Large intestine (tissue), 3 donors: ENCODE results near the gene LCLAT1. TPM values are rescaled to one million over a fixed set of nuclear protein-coding genes. Genes with fewer than 3 reads are reported as not detected.
A peak's percentile ranks its signal among the peaks of the same experiment; 100 is the strongest.

Source experiments
- DNase-seq, 2 donors: peaks; one replicate each; pipeline versions ENCODE4 v3.0.0 to v3.0.0-alpha.2; 2013
- H3K27ac ChIP-seq: one replicate; pipeline ENCODE4 v1.5.1; 2013; ENCODE audit warnings: low read length
- H3K27me3 ChIP-seq: 2 replicates; pipeline ENCODE4 v1.6.1; 2013; ENCODE audit warnings: low read length; ENCODE audit not compliant: control insufficient read depth, insufficient read depth
- H3K36me3 ChIP-seq: 2 replicates; pipeline ENCODE4 v1.6.1; 2013; ENCODE audit warnings: low read length; ENCODE audit not compliant: control insufficient read depth, insufficient read depth
- H3K4me1 ChIP-seq: one replicate; pipeline ENCODE4 v1.6.1; 2013; ENCODE audit warnings: low read length; ENCODE audit not compliant: control insufficient read depth, insufficient read depth
- H3K4me3 ChIP-seq: one replicate; pipeline ENCODE4 v1.5.1; 2013; ENCODE audit warnings: low read length
- H3K9me3 ChIP-seq: one replicate; pipeline ENCODE4 v1.6.1; 2013; ENCODE audit warnings: mild to moderate bottlenecking, low read depth, low read length, moderate library complexity; ENCODE audit not compliant: control insufficient read depth
- WGBS: methylation state at CpG from one replicate; pipeline ENCODE4 v1.1.5; 2013; ENCODE audit warnings: low lambda C conversion rate; ENCODE audit not compliant: insufficient coverage; 5-methylcytosine and 5-hydroxymethylcytosine counted together
- polyA plus RNA-seq: library from polyadenylated mRNA; unstranded; fragments of 120-200 nt; gene quantifications from one replicate; pipeline ENCODE4 v1.2.1, GENCODE V29; 2013

LCLAT1 gene
- polyA plus RNA-seq, 1 donor: 16.7 TPM

GRCh38 chr2:30559544-30560275 lies 112.7 kb downstream of the LCLAT1 start:
- Histone ChIP-seq H3K4me1 (no peaks in the 10 kb centered on the region), H3K27me3 (no peaks in the 10 kb centered on the region), H3K4me3 (no peak overlapping the region), H3K27ac (no peak overlapping the region), H3K36me3 (peaks cover 3% of the 10 kb centered on the region), H3K9me3 (no peaks in the 10 kb centered on the region)
- DNase-seq: no peak
- WGBS: no CpG with 5 or more reads among the region's 1 CpG

GRCh38 chr2:30561349-30561748 lies 114.3 kb downstream of the LCLAT1 start:
- H3K4me3 ChIP-seq: no peak overlapping the region
- no peak for DNase-seq
- H3K9me3 ChIP-seq: no peaks in the 10 kb centered on the region
- 80% methylated on average over 1 of the region's 1 CpG for WGBS
- H3K36me3 ChIP-seq: peaks cover 6% of the 10 kb centered on the region
- no peaks in the 10 kb centered on the region for H3K27me3 ChIP-seq
- H3K27ac ChIP-seq: no peak overlapping the region
- no peaks in the 10 kb centered on the region for H3K4me1 ChIP-seq

GRCh38 chr2:30565851-30566358 lies 118.9 kb downstream of the LCLAT1 start:
- DNase-seq: peak in 1 of 2 donors; percentile 20
- H3K27me3 ChIP-seq: no peaks in the 10 kb centered on the region
- WGBS: 67% methylated on average over 1 of the region's 5 CpGs
- no peaks in the 10 kb centered on the region for H3K4me1 ChIP-seq
- H3K4me3 ChIP-seq: no peak overlapping the region
- peaks cover 10% of the 10 kb centered on the region for H3K36me3 ChIP-seq
- no peaks in the 10 kb centered on the region for H3K9me3 ChIP-seq
- H3K27ac ChIP-seq: peak overlapping the region; percentile 6

- Histone ChIP-seq H3K4me1 (no peaks in the 10 kb centered on the region), H3K27ac (no peak overlapping the region), H3K9me3 (no peaks in the 10 kb centered on the region), H3K4me3 (no peak overlapping the region), H3K27me3 (no peaks in the 10 kb centered on the region), H3K36me3 (peaks cover 10% of the 10 kb centered on the region)
- no peak for DNase-seq
- 100% methylated on average over 1 of the region's 4 CpGs for WGBS
Measured at GRCh38 chr2:30566631-30567030, 119.6 kb downstream of the LCLAT1 start.

- WGBS: 100% methylated on average over 1 of the region's 4 CpGs
- Histone ChIP-seq H3K27ac (no peak overlapping the region), H3K4me3 (no peak overlapping the region), H3K36me3 (peaks cover 9% of the 10 kb centered on the region), H3K4me1 (no peaks in the 10 kb centered on the region), H3K9me3 (no peaks in the 10 kb centered on the region), H3K27me3 (no peaks in the 10 kb centered on the region)
- no peak for DNase-seq
Measured at GRCh38 chr2:30567317-30567716, 120.3 kb downstream of the LCLAT1 start.

- Histone ChIP-seq H3K27ac (no peak overlapping the region), H3K4me1 (no peaks in the 10 kb centered on the region), H3K27me3 (no peaks in the 10 kb centered on the region), H3K4me3 (no peak overlapping the region), H3K9me3 (no peaks in the 10 kb centered on the region), H3K36me3 (peaks cover 6% of the 10 kb centered on the region)
- DNase-seq: no peak
Measured at GRCh38 chr2:30569946-30570345, 122.9 kb downstream of the LCLAT1 start.

DNA sequence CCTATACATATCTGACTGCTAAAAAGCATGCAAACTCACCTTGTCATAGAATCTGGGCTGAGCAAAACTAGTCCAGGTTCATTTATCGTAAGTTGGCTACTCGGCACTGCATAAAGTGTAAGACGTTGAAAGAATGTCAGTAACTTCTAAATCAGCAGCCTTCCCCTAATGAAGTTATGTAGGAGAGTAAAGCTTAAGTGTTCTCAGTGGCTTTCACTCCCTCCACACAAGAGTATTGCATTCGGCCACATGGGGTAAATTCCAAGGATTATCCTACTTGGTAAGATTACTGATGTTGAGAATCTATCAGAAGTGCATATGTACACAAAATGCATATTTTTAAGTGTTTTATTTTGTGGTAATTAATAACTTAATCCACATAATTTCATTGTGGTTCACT lies 130.1 kb downstream of the LCLAT1 start:
- no peak for DNase-seq
- H3K36me3 ChIP-seq: no peaks in the 10 kb centered on the region

GRCh38 chr2:30580391-30580790 lies 133.3 kb downstream of the LCLAT1 start:
- Histone ChIP-seq H3K4me1 (no peaks in the 10 kb centered on the region), H3K27me3 (no peaks in the 10 kb centered on the region), H3K4me3 (no peak overlapping the region), H3K27ac (no peak overlapping the region), H3K9me3 (no peaks in the 10 kb centered on the region), H3K36me3 (no peaks in the 10 kb centered on the region)
- 75% methylated on average over 2 of the region's 3 CpGs for WGBS
- DNase-seq: no peak

More for the DNA sequence above, 130.1 kb downstream of the LCLAT1 start:
- Histone ChIP-seq H3K9me3 (no peaks in the 10 kb centered on the region), H3K4me3 (no peak overlapping the region), H3K4me1 (no peaks in the 10 kb centered on the region), H3K27me3 (no peaks in the 10 kb centered on the region), H3K27ac (no peak overlapping the region)
- WGBS: 80% methylated on average over 1 of the region's 4 CpGs

- H3K4me3 ChIP-seq: no peak overlapping the region
- no peak overlapping the region for H3K27ac ChIP-seq
- no peak for DNase-seq
- H3K27me3 ChIP-seq: no peaks in the 10 kb centered on the region
- H3K4me1 ChIP-seq: no peaks in the 10 kb centered on the region
- H3K36me3 ChIP-seq: peaks cover 2% of the 10 kb centered on the region
- no peaks in the 10 kb centered on the region for H3K9me3 ChIP-seq
- WGBS: 100% methylated on average over 1 of the region's 2 CpGs
Measured at GRCh38 chr2:30582521-30582920, 135.5 kb downstream of the LCLAT1 start.

DNA sequence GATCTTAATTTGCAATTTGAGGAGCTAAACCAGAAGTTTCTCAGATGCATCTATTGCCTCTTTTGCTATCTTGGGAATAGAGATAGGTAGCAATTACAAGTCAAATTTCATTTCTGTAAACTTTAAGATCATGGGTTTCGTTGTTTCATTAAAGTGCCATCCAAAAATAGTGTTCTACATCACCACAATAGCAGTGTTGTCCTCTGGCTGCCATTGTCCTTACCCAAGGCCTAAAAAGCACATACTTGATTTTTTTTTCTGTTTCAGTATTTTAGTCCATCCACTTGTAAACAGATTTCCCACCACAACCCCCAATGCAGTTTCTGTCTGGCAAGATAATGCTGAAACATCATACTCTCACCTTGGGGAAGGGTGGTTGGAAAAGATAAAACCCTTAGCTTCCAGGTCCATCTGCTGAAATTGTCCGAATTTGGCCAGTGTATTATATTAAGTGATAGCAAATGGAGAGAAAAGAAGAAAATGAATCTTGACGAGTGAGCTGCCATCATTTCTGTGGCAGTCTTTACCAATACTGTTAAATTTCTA lies 136.2 kb downstream of the LCLAT1 start:
- Histone ChIP-seq H3K36me3 (peaks cover 2% of the 10 kb centered on the region), H3K4me3 (no peak overlapping the region), H3K27me3 (no peaks in the 10 kb centered on the region), H3K9me3 (no peaks in the 10 kb centered on the region), H3K4me1 (no peaks in the 10 kb centered on the region), H3K27ac (no peak overlapping the region)
- no peak for DNase-seq
- WGBS: 100% methylated on average over 1 of the region's 3 CpGs

DNA sequence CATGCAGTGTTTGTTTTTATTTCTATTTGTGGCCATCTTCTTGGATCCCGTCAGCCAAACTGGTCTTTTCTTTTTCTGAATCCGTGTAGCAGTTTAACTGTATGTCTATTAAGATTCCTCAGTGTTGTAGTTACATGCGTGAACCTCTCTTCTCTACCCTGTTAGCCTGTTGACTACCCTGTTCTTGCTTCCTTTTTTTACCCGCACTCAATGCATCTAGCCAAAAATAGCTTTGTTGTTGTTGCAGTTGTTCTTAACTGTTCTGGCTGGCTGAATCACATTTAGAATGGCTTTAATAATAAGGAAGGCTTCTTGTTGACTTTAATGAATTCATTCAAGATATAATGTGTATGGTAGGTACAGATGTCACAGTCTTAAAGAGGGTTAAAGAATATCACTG lies 137.1 kb downstream of the LCLAT1 start:
- no peak for DNase-seq
- no peaks in the 10 kb centered on the region for H3K4me1 ChIP-seq
- H3K27ac ChIP-seq: no peak overlapping the region
- no peaks in the 10 kb centered on the region for H3K9me3 ChIP-seq
- H3K27me3 ChIP-seq: no peaks in the 10 kb centered on the region
- 93% methylated on average over 3 of the region's 4 CpGs for WGBS
- no peak overlapping the region for H3K4me3 ChIP-seq
- peaks cover 2% of the 10 kb centered on the region for H3K36me3 ChIP-seq
